Left cardiac atrium (tissue), 4 donors: ENCODE data around the gene SEMA4D. TPM values are rescaled to one million over a fixed set of nuclear protein-coding genes. Genes with fewer than 3 reads are reported as not detected.

Source experiments
- ATAC-seq, 2 donors: fragments of 200-7000 bp; cut with Tn5 transposase; one replicate each; pipeline ENCODE4 v1.9.1; 2020; ENCODE audit warnings: mild to moderate bottlenecking in 2 of 2, moderate library complexity in 2 of 2
- DNase-seq: peaks from one replicate; pipeline ENCODE4 v3.0.0-alpha.2; 2020
- intact Hi-C, 2 donors: fragments of 100-400 bp; cut with DNase I; formaldehyde crosslinking; loops; one replicate each; pipeline versions ENCODE4 v1.14.1 to v1.15.1; 2022 to 2023
- total RNA-seq, 2 donors: library from RNA; stranded (reverse); fragmentation: NEBNext Ultra II Directional; extraction: Animal tissue kit (Norgen Biotek cat#: 25700); gene quantifications; one replicate each; pipeline ENCODE4 v1.2.1, GENCODE V29; 2021
- donor health status: DM: no; HTN: yes; CAD: no.
- donor health status: DM: no; HTN: yes; CAD: no; lungs with severe emphysema.
- donor health status: DM: yes; HTN: yes; CAD: no.
- donor health status: Dilated cardiomyopathy.

The SEMA4D gene
- total RNA-seq, 2 donors from 2014 or later = 17.5 to 22.4 TPM

DNA sequence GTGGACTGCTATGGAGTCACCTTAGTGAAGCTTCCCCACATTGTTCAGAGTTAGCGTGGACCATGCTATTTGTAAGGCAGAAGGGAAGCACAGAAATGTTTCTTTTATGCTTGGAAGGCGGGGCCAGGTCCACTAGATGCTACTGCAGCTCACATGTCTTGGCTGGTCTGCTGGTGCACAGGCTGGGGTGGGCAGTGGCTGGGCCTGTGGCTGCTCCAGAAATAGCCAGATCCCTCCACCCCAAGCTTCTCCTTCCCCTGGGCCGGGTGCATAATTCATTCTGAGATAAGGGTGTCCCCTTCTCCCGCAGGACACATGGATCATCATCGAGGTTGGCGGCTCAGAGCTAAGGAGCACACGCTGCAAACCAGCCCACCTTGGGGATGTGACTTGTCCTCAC lies 14.5 kb upstream of the SEMA4D start:
- ATAC-seq (no peak), DNase-seq (no peak)
- intact Hi-C loops = no loop called here

DNA sequence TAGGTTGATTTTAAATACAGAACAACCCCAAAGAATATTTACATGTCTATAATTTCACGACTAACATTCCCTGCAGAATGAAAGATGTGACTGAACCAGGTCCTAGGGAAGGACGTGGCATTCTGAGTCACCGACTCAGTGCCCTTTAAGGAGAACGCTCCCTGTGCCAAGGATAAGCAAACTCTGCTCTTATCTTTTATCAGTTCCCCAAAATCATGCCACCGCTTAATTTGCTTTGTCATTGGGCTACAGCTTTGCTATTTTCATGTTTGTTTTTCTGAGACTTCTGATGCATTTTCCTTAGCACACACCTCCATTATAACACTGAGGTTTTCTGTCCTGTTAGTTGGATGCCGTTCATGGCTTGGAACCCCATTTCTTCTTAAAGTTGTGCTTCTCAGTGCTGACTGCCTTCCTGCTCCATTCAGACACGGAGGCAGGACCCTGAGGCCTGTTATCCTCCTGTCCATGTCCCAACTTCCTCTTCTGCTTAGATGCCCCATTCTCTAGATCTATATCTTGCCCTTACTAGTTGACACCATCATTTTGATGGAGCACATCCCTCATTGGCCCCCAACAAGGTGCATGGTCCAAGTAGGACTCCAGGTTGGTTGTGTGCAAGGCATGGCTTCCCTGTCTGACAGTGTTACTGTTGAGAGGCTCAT lies 11.2 kb upstream of the SEMA4D start:
- ATAC-seq (no peak), DNase-seq (no peak)
- intact Hi-C loops = no loop called here

GRCh38 chr9:89505911-89506310 lies 8.0 kb upstream of the SEMA4D start:
- intact Hi-C loops = no loop called here
- ATAC-seq (peak; percentile 43 to 76), DNase-seq (peak; percentile 62)

- intact Hi-C loops = no loop called here
- ATAC-seq = no peak
- no peak for DNase-seq
Observed at GRCh38 chr9:89505048-89505447, 7.1 kb upstream of the SEMA4D start.

DNA sequence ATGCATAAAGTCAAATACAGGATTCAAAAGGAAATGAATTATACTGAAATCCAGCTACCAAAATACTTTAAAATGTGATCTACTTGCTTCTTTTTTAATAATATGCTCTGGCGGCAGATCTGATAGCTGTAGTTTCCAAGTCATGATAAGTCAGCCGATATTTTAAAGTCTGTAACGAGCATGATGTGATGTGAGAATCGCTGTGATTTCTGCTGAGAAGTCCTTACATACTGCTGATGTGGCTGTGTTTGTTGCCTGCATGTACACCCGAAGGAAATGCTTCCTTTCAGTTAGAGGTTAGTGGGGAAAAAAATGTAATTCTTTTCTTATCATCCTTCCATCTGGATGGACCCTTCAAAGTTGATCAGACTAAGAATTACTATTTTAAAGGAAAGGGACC lies 4.8 kb upstream of the SEMA4D start:
- ATAC-seq = no peak
- no peak for DNase-seq
- intact Hi-C loops = no loop called here

- intact Hi-C loops = no loop called here
- no peak for ATAC-seq
- no peak for DNase-seq
Observed at GRCh38 chr9:89502038-89502601, 4.2 kb upstream of the SEMA4D start.

DNA sequence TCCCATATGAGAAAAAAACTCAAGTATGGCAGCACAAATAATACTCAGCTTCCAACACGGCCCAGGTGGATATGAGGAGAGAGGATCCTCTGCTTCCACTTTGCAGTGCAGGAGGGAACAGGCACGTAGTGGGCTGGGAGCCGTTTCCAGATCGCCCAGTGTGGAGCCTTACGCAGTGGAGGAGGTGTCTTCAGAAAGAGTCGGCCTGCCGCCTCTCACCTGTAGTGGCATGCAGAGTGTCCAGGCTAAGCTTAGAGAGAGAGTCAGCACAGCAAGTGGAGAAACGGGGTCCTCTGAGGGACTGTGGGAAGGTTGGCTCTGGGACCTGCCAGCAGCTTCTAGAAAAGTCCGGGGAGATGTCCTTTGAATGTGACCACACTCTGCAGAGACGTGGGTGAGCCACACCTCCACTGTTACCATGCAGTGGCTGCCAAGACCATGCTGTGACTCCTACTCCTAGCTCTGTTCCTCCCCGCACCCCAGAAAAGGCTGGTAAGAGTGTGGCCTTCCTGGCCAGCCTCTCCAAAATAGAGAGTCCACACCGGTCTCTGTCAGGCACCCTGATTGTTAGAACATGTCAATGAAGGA lies 3.5 kb upstream of the SEMA4D start:
- no peak for ATAC-seq
- intact Hi-C loops = no loop called here
- DNase-seq = no peak

GRCh38 chr9:89500008-89500407 lies 2.1 kb upstream of the SEMA4D start:
- intact Hi-C loops = no loop called here
- DNase-seq = no peak
- no peak for ATAC-seq

GRCh38 chr9:89498852-89499480 lies 1.1 kb upstream of the SEMA4D start:
- no peak for DNase-seq
- ATAC-seq = peak in 1 of 2 donors; percentile 5
- intact Hi-C loops = no loop called here

DNA sequence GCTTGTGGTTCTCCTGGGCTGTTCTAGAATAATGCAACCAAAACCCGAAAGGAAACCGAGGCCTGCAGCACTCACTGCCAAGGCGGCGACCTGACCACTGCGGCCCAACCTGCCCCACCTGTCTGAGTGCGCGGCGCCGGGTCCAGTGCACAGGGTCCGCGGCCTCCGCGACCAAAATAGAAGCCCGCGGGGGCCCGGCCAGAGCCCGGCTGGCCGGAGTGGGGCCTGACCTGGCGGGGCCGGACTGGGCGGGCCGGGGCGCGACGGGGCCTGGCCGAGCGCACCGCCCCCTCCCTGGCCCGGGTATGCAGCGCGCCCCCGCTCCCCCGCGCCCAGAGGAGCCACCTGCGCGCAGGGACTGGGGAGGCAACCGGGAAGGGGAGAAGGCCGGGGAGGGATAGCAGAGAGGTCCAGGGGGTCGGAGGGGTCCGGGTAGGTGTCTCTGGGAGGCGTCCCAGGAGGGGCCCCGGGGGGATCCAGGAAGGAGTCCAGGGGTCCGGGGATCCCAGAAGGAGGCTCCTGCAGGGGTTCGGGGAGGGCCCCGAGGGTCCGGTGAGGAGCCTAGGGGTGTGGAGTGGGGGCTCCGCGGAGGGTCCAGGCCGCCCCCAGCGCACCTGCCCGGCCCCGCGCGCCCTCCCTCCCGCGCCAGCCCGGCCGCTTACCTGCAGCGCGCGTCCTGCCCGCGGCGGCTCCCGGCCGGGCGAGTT lies 503 bp downstream of the SEMA4D start:
- intact Hi-C loops = no loop called here
- peak; percentile 39 to 65 for ATAC-seq

GRCh38 chr9:89496645-89497256 lies 1.2 kb downstream of the SEMA4D start:
- intact Hi-C loops = no loop called here
- ATAC-seq = peak; percentile 5
- DNase-seq = no peak

More for the DNA sequence above, 503 bp downstream of the SEMA4D start:
- no peak for DNase-seq

DNA sequence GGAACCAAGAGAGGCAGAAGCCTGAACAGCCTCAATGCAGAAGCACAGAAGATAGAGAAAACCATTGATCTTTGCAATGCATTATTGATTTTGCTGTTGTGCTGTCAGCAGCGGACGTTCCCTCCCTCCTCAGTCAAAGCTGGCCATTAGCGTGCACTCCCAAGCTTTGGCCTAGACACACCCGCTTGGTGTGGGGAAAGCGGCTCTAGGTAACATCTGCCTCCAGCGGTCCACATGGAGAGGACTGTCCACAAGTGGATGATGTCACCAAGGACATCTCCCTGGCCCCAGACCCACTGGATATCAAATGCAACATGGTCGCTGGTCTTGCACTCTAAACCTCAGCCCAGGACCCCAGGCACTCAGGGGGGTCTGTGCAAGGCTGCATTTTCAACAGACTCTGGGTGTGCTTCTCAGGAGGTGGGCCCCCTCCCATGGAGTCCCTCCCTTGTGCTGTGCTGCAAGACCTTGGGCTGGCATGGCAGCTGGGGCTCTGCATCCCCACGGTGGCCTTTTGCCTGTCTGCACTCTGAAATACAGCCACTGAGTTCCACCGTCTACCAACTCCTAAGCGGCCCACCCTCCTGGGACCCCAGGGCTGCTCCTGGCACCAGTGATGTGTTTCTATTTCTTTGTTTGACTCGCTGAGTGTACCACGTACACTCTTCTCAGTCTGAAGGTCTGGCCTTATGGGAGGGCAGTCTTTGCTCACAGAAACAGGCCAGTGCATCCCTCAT lies 1.9 kb downstream of the SEMA4D start:
- DNase-seq (no peak), ATAC-seq (no peak)
- intact Hi-C loops = no loop called here

DNA sequence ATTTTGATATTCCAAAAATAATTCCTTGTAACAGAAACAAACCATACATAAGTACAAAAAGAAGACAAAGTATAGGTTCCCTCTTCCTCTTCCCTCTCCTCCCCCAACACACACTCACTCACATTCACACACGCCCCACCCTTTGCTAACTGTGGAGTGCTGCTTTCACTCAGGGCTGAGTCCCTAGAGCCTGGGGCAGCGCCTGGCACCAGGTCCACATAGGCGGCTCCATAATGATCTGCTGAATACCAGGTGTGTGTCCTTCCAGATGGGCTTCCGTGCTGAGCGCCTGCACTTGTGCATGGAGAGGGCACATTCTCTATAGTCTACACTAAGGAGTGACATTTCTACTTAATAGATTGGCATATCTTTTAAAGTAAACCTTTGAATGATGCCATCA lies 3.7 kb downstream of the SEMA4D start:
- intact Hi-C loops = no loop called here

DNA sequence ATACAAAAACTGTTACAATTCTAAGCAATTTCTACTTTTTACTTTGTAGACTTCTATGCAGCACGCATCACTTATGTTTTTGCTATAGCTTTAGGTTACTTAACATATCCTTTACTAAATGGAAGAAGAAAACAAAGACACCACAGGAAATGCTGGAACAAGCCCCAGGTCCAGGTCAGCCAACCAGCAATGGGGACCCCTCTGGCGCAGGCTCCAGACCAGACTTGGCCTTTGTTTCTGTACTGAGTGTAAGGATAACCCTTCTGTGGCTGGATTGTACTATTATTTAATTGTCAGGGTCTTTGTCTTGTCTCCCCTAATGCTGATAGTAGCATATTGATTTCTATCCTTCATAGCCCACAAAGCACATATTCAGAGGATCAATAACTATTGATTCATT lies 4.2 kb downstream of the SEMA4D start:
- intact Hi-C loops = no loop called here
- ATAC-seq (no peak), DNase-seq (no peak)

More for the DNA sequence above, 3.7 kb downstream of the SEMA4D start:
- ATAC-seq = no peak
- no peak for DNase-seq

DNA sequence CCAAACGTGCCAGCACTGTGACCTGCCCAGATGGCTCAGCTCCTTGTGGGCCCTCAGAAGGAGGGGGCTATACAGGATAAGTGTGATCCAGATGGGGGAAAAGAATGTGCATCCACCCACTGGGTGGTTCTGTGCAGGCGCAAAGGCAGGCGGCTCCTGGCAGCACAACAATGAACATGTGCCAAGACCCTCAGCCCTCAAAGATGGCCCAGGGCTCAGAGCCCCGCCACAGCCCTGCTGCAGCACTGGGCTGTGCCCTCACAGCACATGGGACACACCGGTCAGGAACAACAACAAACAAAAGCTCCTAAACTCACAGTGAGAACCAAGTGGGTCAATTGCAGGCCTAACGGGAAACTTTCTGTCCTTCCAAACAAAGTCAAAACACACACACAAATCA lies 4.7 kb downstream of the SEMA4D start:
- intact Hi-C loops = no loop called here
- no peak for ATAC-seq
- DNase-seq = no peak

DNA sequence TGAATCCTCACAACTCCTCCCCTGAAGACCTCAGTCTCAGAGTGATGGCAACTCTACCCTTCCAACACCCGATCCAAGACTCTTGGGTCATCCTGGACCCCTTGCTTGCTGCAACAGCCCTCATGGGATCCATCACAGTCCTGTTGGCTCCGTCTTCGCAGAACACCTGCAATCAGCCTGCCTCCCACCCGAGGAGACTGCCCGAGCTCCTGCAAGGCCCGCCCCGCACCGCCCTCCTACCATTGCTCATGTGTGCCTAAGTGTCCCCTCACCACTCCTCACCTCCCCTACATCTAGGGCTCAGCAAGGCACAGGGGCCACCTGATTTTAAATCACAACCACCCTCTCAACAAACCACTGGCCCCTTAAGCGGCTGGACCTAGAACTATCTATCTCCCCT lies 5.3 kb downstream of the SEMA4D start:
- no peak for ATAC-seq
- intact Hi-C loops = no loop called here
- DNase-seq = no peak

- DNase-seq (no peak), ATAC-seq (no peak)
- intact Hi-C loops = no loop called here
Observed at GRCh38 chr9:89491694-89492093, 6.2 kb downstream of the SEMA4D start.

DNA sequence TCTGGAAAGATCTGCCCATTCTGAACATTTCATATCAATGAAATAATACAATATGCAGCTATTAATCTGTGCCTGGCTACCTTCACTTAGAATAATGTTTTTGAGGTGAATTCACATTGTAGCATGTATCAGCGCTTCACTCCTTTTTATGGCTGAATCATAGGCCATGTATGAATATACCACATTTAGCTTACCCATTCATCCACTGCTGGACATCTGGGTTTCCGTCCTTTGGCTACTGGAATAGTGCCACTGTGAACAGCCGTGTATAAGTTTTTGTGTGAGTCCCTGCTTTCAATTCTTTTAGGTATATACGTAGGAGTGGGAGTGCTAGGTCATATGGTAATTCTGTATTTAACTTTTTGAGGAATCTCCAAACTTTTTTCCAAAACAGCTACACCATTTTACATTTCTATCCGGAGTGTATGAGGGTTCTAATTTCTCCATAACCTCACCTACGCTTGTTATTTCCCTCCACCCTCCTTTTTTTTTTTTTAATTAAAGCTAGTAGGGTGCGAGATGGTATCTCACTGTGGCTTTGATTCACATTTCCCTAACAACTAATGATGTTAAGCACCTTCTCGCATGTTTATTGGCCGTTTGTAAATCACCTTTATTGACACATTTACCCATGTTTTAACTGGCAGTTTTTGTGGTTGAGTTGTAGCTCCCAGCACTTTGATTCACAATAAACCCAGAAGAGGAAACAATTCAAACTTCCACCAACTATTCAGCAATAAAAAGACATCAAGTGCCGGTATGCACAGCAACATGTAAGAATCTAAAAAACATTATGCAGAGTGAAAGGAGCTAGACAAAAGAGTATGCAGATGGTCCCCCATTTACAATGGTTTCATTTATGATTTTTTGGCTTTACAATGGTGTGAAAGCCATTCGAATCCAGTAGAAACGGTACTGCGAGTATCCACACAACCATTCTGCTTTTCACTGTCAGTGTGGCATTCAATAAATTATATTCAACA lies 8.1 kb downstream of the SEMA4D start:
- DNase-seq (no peak), ATAC-seq (peak in 1 of 2 donors; percentile 61)
- intact Hi-C loops = no loop called here
